Measurements from ENCODE around the gene UGT2B15.
"Not testable (repeated sequence)": the region's sequence is repeated elsewhere in the genome, so short reads cannot be mapped to it uniquely, and the experiment has no call there.

Gene UGT2B15

GRCh38 chr4:68670479-68670939 lies at the start of gene UGT2B15:
UGT2B15 (minus strand) TSS chr4:68670652; CDS start chr4:68670618, 34 bp downstream.
- DNase-seq (ENCODE audit: low read depth in 2 of 2), result not testable (repeated sequence)

GRCh38 chr4:68719075-68719473 lies 48.6 kb upstream of the UGT2B15 start:
- DNase-seq (ENCODE audit: low read depth in 2 of 2), result no peak

GRCh38 chr4:68718447-68719074 lies 48.1 kb upstream of the UGT2B15 start:
- DNase-seq (ENCODE audit: low read depth in 2 of 2), result no peak

- no peak for DNase-seq (ENCODE audit: low read depth in 2 of 2)
These were observed 47.5 kb upstream of the UGT2B15 start for GRCh38 chr4:68717999-68718398.

- no peak for DNase-seq (ENCODE audit: low read depth in 2 of 2)
These were observed 43.9 kb upstream of the UGT2B15 start for GRCh38 chr4:68714400-68714799.

GRCh38 chr4:68712207-68712606 lies 41.8 kb upstream of the UGT2B15 start:
- DNase-seq (ENCODE audit: low read depth in 2 of 2), result no peak

- DNase-seq (ENCODE audit: low read depth in 2 of 2), result no peak
These were observed 38.1 kb upstream of the UGT2B15 start for GRCh38 chr4:68708566-68708965.

GRCh38 chr4:68703168-68703567 lies 32.7 kb upstream of the UGT2B15 start:
- DNase-seq (ENCODE audit: low read depth in 2 of 2), result not testable (repeated sequence)

GRCh38 chr4:68700152-68700551 lies 29.7 kb upstream of the UGT2B15 start:
- no peak for DNase-seq (ENCODE audit: low read depth in 2 of 2)

GRCh38 chr4:68693325-68694075 lies 23.0 kb upstream of the UGT2B15 start:
- DNase-seq (ENCODE audit: low read depth in 2 of 2), result no peak

GRCh38 chr4:68691186-68691585 lies 20.7 kb upstream of the UGT2B15 start:
- no peak for DNase-seq (ENCODE audit: low read depth in 2 of 2)

- no peak for DNase-seq (ENCODE audit: low read depth in 2 of 2)
These were observed 12.6 kb upstream of the UGT2B15 start for GRCh38 chr4:68683034-68683433.

GRCh38 chr4:68681298-68681697 lies 10.8 kb upstream of the UGT2B15 start:
- not testable (repeated sequence) for DNase-seq (ENCODE audit: low read depth in 2 of 2)

- no peak for DNase-seq (ENCODE audit: low read depth in 2 of 2)
These were observed 2.7 kb upstream of the UGT2B15 start for GRCh38 chr4:68673143-68673542.

GRCh38 chr4:68671217-68671616 lies 765 bp upstream of the UGT2B15 start:
- DNase-seq (ENCODE audit: low read depth in 2 of 2), result not testable (repeated sequence)

- not testable (repeated sequence) for DNase-seq (ENCODE audit: low read depth in 2 of 2)
These were observed 1.8 kb downstream of the UGT2B15 start for GRCh38 chr4:68668537-68669163.

- not testable (repeated sequence) for DNase-seq (ENCODE audit: low read depth in 2 of 2)
These were observed 2.9 kb downstream of the UGT2B15 start for GRCh38 chr4:68667551-68667950.

- not testable (repeated sequence) for DNase-seq (ENCODE audit: low read depth in 2 of 2)
These were observed 5.7 kb downstream of the UGT2B15 start for GRCh38 chr4:68664721-68665120.

GRCh38 chr4:68662836-68663574 lies 7.4 kb downstream of the UGT2B15 start:
- DNase-seq (ENCODE audit: low read depth in 2 of 2), result not testable (repeated sequence)

- DNase-seq (ENCODE audit: low read depth in 2 of 2), result no peak
These were observed 11.8 kb downstream of the UGT2B15 start for GRCh38 chr4:68658672-68659071.

GRCh38 chr4:68657022-68657594 lies 13.3 kb downstream of the UGT2B15 start:
- not testable (repeated sequence) for DNase-seq (ENCODE audit: low read depth in 2 of 2)
